ENCODE data around the gene COL6A1. TPM values are rescaled to one million over a fixed set of nuclear protein-coding genes. Genes with fewer than 3 reads are reported as not detected.

COL6A1 gene
- total and polyA plus RNA-seq, 2 of the 4 experiments (the other 2 are of a cell fraction): 173 to 1,578 TPM

- TF ChIP-seq NFE2L2 (IDR thresholded peaks at IDR 0.05; ENCODE audit: low read depth, low read length) (no peak), POLR2A (IDR thresholded peaks at IDR 0.05; ENCODE audit: low read depth, low read length) (no peak), MXI1 (IDR thresholded peaks at IDR 0.05; ENCODE audit: borderline replicate concordance, low read depth, low read length) (no peak), BHLHE40 (IDR thresholded peaks at IDR 0.05; ENCODE audit: low read depth, low read length) (no peak)
These were observed 49.9 kb downstream of the COL6A1 start (continued) for GRCh38 chr21:46031484-46031883.

- TF ChIP-seq RCOR1 (IDR thresholded peaks at IDR 0.05; ENCODE audit: insufficient replicate concordance, low read length) (no peak), RAD21 (IDR thresholded peaks at IDR 0.05; ENCODE audit: low read length) (no peak), BHLHE40 (IDR thresholded peaks at IDR 0.05; ENCODE audit: low read depth, low read length) (no peak), MAZ (IDR thresholded peaks at IDR 0.05; ENCODE audit: borderline replicate concordance, low read depth, low read length) (no peak), FOS (IDR thresholded peaks at IDR 0.05; ENCODE audit: low read depth, low read length) (no peak), SMC3 (IDR thresholded peaks at IDR 0.05; ENCODE audit: low read depth, low read length) (no peak), NFE2L2 (IDR thresholded peaks at IDR 0.05; ENCODE audit: low read depth, low read length) (no peak), POLR2A (IDR thresholded peaks at IDR 0.05; ENCODE audit: low read depth, low read length) (no peak)
- TF ChIP-seq, protein P1, sequence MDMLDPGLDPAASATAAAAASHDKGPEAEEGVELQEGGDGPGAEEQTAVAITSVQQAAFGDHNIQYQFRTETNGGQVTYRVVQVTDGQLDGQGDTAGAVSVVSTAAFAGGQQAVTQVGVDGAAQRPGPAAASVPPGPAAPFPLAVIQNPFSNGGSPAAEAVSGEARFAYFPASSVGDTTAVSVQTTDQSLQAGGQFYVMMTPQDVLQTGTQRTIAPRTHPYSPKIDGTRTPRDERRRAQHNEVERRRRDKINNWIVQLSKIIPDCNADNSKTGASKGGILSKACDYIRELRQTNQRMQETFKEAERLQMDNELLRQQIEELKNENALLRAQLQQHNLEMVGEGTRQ (IDR thresholded peaks at IDR 0.05; ENCODE audit: low read depth, low read length): no peak
- TF ChIP-seq, protein P2, sequence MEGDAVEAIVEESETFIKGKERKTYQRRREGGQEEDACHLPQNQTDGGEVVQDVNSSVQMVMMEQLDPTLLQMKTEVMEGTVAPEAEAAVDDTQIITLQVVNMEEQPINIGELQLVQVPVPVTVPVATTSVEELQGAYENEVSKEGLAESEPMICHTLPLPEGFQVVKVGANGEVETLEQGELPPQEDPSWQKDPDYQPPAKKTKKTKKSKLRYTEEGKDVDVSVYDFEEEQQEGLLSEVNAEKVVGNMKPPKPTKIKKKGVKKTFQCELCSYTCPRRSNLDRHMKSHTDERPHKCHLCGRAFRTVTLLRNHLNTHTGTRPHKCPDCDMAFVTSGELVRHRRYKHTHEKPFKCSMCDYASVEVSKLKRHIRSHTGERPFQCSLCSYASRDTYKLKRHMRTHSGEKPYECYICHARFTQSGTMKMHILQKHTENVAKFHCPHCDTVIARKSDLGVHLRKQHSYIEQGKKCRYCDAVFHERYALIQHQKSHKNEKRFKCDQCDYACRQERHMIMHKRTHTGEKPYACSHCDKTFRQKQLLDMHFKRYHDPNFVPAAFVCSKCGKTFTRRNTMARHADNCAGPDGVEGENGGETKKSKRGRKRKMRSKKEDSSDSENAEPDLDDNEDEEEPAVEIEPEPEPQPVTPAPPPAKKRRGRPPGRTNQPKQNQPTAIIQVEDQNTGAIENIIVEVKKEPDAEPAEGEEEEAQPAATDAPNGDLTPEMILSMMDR (conservative IDR thresholded peaks at IDR 0.05; ENCODE audit: low read depth, low read length): no peak
- TF ChIP-seq, protein P3, sequence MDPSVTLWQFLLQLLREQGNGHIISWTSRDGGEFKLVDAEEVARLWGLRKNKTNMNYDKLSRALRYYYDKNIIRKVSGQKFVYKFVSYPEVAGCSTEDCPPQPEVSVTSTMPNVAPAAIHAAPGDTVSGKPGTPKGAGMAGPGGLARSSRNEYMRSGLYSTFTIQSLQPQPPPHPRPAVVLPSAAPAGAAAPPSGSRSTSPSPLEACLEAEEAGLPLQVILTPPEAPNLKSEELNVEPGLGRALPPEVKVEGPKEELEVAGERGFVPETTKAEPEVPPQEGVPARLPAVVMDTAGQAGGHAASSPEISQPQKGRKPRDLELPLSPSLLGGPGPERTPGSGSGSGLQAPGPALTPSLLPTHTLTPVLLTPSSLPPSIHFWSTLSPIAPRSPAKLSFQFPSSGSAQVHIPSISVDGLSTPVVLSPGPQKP (IDR thresholded peaks at IDR 0.05; ENCODE audit: borderline replicate concordance, low read depth, low read length): no peak
- Histone ChIP-seq H2AK9ac (replicated peaks; ENCODE audit: low read depth, low read length, poor library complexity) (no peak overlapping the region), H2BK5ac (ENCODE audit: low read depth, low read length, poor library complexity, severe bottlenecking) (no peak overlapping the region), H3K4me1 (ENCODE audit: control insufficient read depth, insufficient read depth, low read length) (peaks cover 30% of the 10 kb centered on the region), H2BK15ac (ENCODE audit: low read depth, low read length) (peak overlapping the region; percentile 94), H3K9me1 (ENCODE audit: insufficient read depth, low read length) (peaks cover 10% of the 10 kb centered on the region; the same call in 1 of the 2 replicates), H3K4ac (ENCODE audit: low read depth, low read length) (peak overlapping the region; percentile 69), H4K20me1 (ENCODE audit: insufficient read depth, low read length) (no peaks in the 10 kb centered on the region), H3K27me3 (ENCODE audit: control insufficient read depth, insufficient read depth, low read length) (no peaks in the 10 kb centered on the region), H2AK5ac (ENCODE audit: low read depth, low read length) (peak overlapping the region; percentile 93), H3K18ac (ENCODE audit: low read depth, low read length) (no peak overlapping the region), H2BK20ac (ENCODE audit: low read depth, low read length) (peak overlapping the region; percentile 81), H3K27ac (ENCODE audit: insufficient read depth, low read length) (no peak overlapping the region), H4K8ac (ENCODE audit: low read depth in 2 of 2, low read length in 2 of 2) (no peak overlapping the region), H3K4me2 (ENCODE audit: low read depth, low read length) (no peak overlapping the region), H2AFZ (replicated peaks; ENCODE audit: low read length, poor library complexity) (no peak overlapping the region), H3K9ac (ENCODE audit: low read depth, low read length) (no peak overlapping the region), H3K23ac (ENCODE audit: low read depth, low read length) (no peak overlapping the region), H4K5ac (ENCODE audit: low read depth, low read length) (no peak overlapping the region), H3K4me3 (ENCODE audit: insufficient read depth, low read depth, low read length) (no peak overlapping the region), H3K36me3 (ENCODE audit: control insufficient read depth, insufficient read depth, low read length) (no peaks in the 10 kb centered on the region), H3K9me3 (ENCODE audit: control insufficient read depth, insufficient read depth, low read length) (peaks cover 2% of the 10 kb centered on the region; the same call in 1 of the 2 replicates), H3K56ac (ENCODE audit: extremely low read depth, insufficient read depth, low read length) (no peak overlapping the region), H4K91ac (ENCODE audit: insufficient read depth, low read depth, low read length) (peak overlapping the region; percentile 34; the same call in 1 of the 2 replicates), H2BK120ac (ENCODE audit: low read depth, low read length) (peak overlapping the region; percentile 74), H3K79me1 (ENCODE audit: low read depth in 1 of 2, low read length in 2 of 2) (peaks cover 0 to 15% of the 10 kb centered on the region in 2 experiments; a peak in 1 of 4 replicates), H3K14ac (replicated peaks; ENCODE audit: low read depth, low read length) (peak overlapping the region; percentile 53)
- dilution Hi-C loops (cut with HindIII; ENCODE audit: low sequenced_read_pairs, unreplicated experiment): no loop called here
- ChIA-PET CTCF (no interaction called here), POLR2A (ENCODE audit: unreplicated experiment) (no interaction called here)
- DNase-seq (no peak), ATAC-seq (ENCODE audit: low read depth) (no peak)
- 93% methylated on average over 5 of the region's 6 CpGs; no CpG with 5 or more reads in 1 of the 2 experiments for WGBS, 2 experiments (ENCODE audit: extremely low coverage in 2 of 2, insufficient read length in 1 of 2)
- intact Hi-C loops (cut with micrococcal nuclease): no loop called here
- in situ Hi-C loops (cut with MboI; ENCODE audit: low sequenced_read_pairs): no loop called here
- BruUV-seq (replicated peaks): no TSS peak
These were observed 50.5 kb downstream of the COL6A1 start for GRCh38 chr21:46032100-46032499.

Data from IMR-90 (cell line).